Measurements from ENCODE around the gene PAX4.

PAX4 gene

GRCh38 chr7:127618775-127619174, 833 bp upstream of the PAX4 start:
- DNase-seq (ENCODE audit: low read depth), result no peak
- no peak overlapping the region for H3K4me3 ChIP-seq (ENCODE audit: low read length)
- TF ChIP-seq CTCF (IDR thresholded peaks at IDR 0.05; ENCODE audit: insufficient read depth, low read depth, low read length, missing control alignments), result no peak

GRCh38 chr7:127616724-127617123, 1.2 kb downstream of the PAX4 start:
- no peak for TF ChIP-seq CTCF (IDR thresholded peaks at IDR 0.05; ENCODE audit: insufficient read depth, low read depth, low read length, missing control alignments)
- no peak overlapping the region for H3K4me3 ChIP-seq (ENCODE audit: low read length)
- no peak for DNase-seq (ENCODE audit: low read depth)

GRCh38 chr7:127612263-127612662, 5.7 kb downstream of the PAX4 start:
- H3K4me3 ChIP-seq (ENCODE audit: low read length), result no peak overlapping the region
- no peak for TF ChIP-seq CTCF (IDR thresholded peaks at IDR 0.05; ENCODE audit: insufficient read depth, low read depth, low read length, missing control alignments)
- no peak for DNase-seq (ENCODE audit: low read depth)

- no peak for DNase-seq (ENCODE audit: low read depth)
- TF ChIP-seq CTCF (IDR thresholded peaks at IDR 0.05; ENCODE audit: insufficient read depth, low read depth, low read length, missing control alignments), result no peak
- no peak overlapping the region for H3K4me3 ChIP-seq (ENCODE audit: low read length)
Observed at GRCh38 chr7:127609297-127609696, 8.6 kb downstream of the PAX4 start.

GRCh38 chr7:127608446-127608845, 9.5 kb downstream of the PAX4 start:
- TF ChIP-seq CTCF (IDR thresholded peaks at IDR 0.05; ENCODE audit: insufficient read depth, low read depth, low read length, missing control alignments), result no peak
- no peak for DNase-seq (ENCODE audit: low read depth)
- H3K4me3 ChIP-seq (ENCODE audit: low read length), result no peak overlapping the region

GRCh38 chr7:127600885-127601284, 17.1 kb downstream of the PAX4 start:
- TF ChIP-seq CTCF (IDR thresholded peaks at IDR 0.05; ENCODE audit: insufficient read depth, low read depth, low read length, missing control alignments), result no peak
- H3K4me3 ChIP-seq (ENCODE audit: low read length), result no peak overlapping the region
- DNase-seq (ENCODE audit: low read depth), result no peak

- H3K4me3 ChIP-seq (ENCODE audit: low read length), result no peak overlapping the region
- peak; percentile 21 for DNase-seq (ENCODE audit: low read depth)
- TF ChIP-seq CTCF (IDR thresholded peaks at IDR 0.05; ENCODE audit: insufficient read depth, low read depth, low read length, missing control alignments), result peak; percentile 18
Observed at GRCh38 chr7:127598318-127598717, 19.6 kb downstream of the PAX4 start.

Measured in epithelial cell of esophagus (primary cell).